Ascending aorta (tissue), 2 donors: Measurements from ENCODE around the gene TNFRSF25. TPM values are rescaled to one million over a fixed set of nuclear protein-coding genes. Genes with fewer than 3 reads are reported as not detected.

Experiments used
- DNase-seq, 2 donors: peaks; one replicate each; pipeline ENCODE4 v3.0.0-alpha.2; 2019; ENCODE audit warnings: low spot score in 2 of 2
- H3K27ac ChIP-seq, 2 donors: fragments of 200-600 bp; sonication (generic); one replicate each; pipeline ENCODE4 v1.5.1; 2016 to 2017; ENCODE audit warnings: mild to moderate bottlenecking in 1 of 2
- H3K27me3 ChIP-seq: fragments of 200-600 bp; sonication (generic); one replicate; pipeline ENCODE4 v1.5.1; 2017
- H3K36me3 ChIP-seq, 2 donors: fragments of 200-600 bp; sonication (generic); one replicate each; pipeline ENCODE4 v1.5.1; 2016
- H3K4me1 ChIP-seq, 2 donors: fragments of 200-600 bp; sonication (generic); one replicate each; pipeline ENCODE4 v1.5.1; 2016 to 2017; ENCODE audit warnings: mild to moderate bottlenecking in 1 of 2
- H3K4me3 ChIP-seq, 2 donors: fragments of 200-600 bp; sonication (generic); one replicate each; pipeline ENCODE4 v1.5.1; 2016 to 2017; ENCODE audit warnings: mild to moderate bottlenecking in 1 of 2
- H3K9me3 ChIP-seq, 2 donors: fragments of 200-600 bp; sonication (generic); one replicate each; pipeline ENCODE4 v1.5.1; 2016
- CTCF ChIP-seq, 3 experiments: fragments of 200-600 bp in 2 of 3; fragments of 450-650 bp in 1 of 3; sonication (generic) in 2 of 3; IDR thresholded peaks; one replicate each; pipeline ENCODE4 v1.5.1; 2016 to 2019; ENCODE audit warnings: antibody characterized with exemption in 3 of 3, mild to moderate bottlenecking in 1 of 3, moderate library complexity in 1 of 3
- intact Hi-C: fragments of 100-400 bp; cut with DNase I; formaldehyde crosslinking; loops from one replicate; pipeline ENCODE4 v1.15.1; 2023
- total RNA-seq: library from RNA; depleted of rRNA; stranded (reverse); fragments of >200 nt; gene quantifications from one replicate; pipeline ENCODE4 v1.1.0, GENCODE V29; 2016

Gene TNFRSF25
- total RNA-seq, 1 donor from 2014 or later, result 18.0 TPM

GRCh38 chr1:6485168-6486101 is 19.5 kb upstream of the TNFRSF25 start:
- no peak overlapping the region for H3K27ac ChIP-seq
- intact Hi-C loops, result loop anchor here (1.0 kb wide), 2 partner anchors 38 to 161 kb away; no protein-coding TSS in a partner anchor

GRCh38 chr1:6484826-6485167 is 18.8 kb upstream of the TNFRSF25 start:
- Histone ChIP-seq H3K9me3 (no peaks in the 10 kb centered on the region), H3K4me1 (peaks cover 0 to 16% of the 10 kb centered on the region in 2 donors), H3K4me3 (peak overlapping the region in 1 of 2 donors; percentile 52), H3K27ac (no peak overlapping the region), H3K27me3 (no peaks in the 10 kb centered on the region), H3K36me3 (no peaks in the 10 kb centered on the region)
- no peak for DNase-seq
- intact Hi-C loops, result no loop called here
- TF ChIP-seq CTCF (IDR thresholded peaks at IDR 0.05), result no peak

More at GRCh38 chr1:6485168-6486101, 19.5 kb upstream of the TNFRSF25 start:
- no peak for DNase-seq
- Histone ChIP-seq H3K27me3 (no peaks in the 10 kb centered on the region), H3K9me3 (no peaks in the 10 kb centered on the region), H3K4me3 (peak overlapping the region; percentile 25 to 52), H3K4me1 (peaks cover 5 to 21% of the 10 kb centered on the region in 2 donors), H3K36me3 (no peaks in the 10 kb centered on the region)
- no peak for TF ChIP-seq CTCF (IDR thresholded peaks at IDR 0.05)

- Histone ChIP-seq H3K27ac (no peak overlapping the region), H3K4me3 (no peak overlapping the region), H3K4me1 (peaks cover 0 to 11% of the 10 kb centered on the region in 2 donors), H3K36me3 (no peaks in the 10 kb centered on the region), H3K27me3 (no peaks in the 10 kb centered on the region), H3K9me3 (no peaks in the 10 kb centered on the region)
- DNase-seq, result no peak
- intact Hi-C loops, result no loop called here
- no peak for TF ChIP-seq CTCF (IDR thresholded peaks at IDR 0.05)
Observed at GRCh38 chr1:6483761-6484117, 17.8 kb upstream of the TNFRSF25 start.

- intact Hi-C loops, result no loop called here
- TF ChIP-seq CTCF (IDR thresholded peaks at IDR 0.05), result no peak
Observed at GRCh38 chr1:6483017-6483760, 17.2 kb upstream of the TNFRSF25 start.

GRCh38 chr1:6481820-6482219 is 15.8 kb upstream of the TNFRSF25 start:
- no peak overlapping the region for H3K4me3 ChIP-seq
- H3K27ac ChIP-seq, result no peak overlapping the region
- no peak for TF ChIP-seq CTCF (IDR thresholded peaks at IDR 0.05)
- H3K4me1 ChIP-seq, result peaks cover 0 to 11% of the 10 kb centered on the region in 2 donors
- no peak for DNase-seq
- H3K9me3 ChIP-seq, result no peaks in the 10 kb centered on the region
- intact Hi-C loops, result no loop called here
- no peaks in the 10 kb centered on the region for H3K27me3 ChIP-seq
- peaks cover 0 to 4% of the 10 kb centered on the region in 2 donors for H3K36me3 ChIP-seq

More at GRCh38 chr1:6483017-6483760, 17.2 kb upstream of the TNFRSF25 start:
- Histone ChIP-seq H3K27me3 (no peaks in the 10 kb centered on the region), H3K4me3 (no peak overlapping the region), H3K9me3 (no peaks in the 10 kb centered on the region), H3K4me1 (peaks cover 0 to 11% of the 10 kb centered on the region in 2 donors), H3K27ac (no peak overlapping the region), H3K36me3 (no peaks in the 10 kb centered on the region)
- no peak for DNase-seq
